HL-60 (cell line): ENCODE measurements around the gene SLC17A9.

Experiments used
- CTCF ChIP-seq: IDR thresholded peaks from one replicate; pipeline ENCODE4 v1.5.1; 2011; ENCODE audit warnings: low read length, control low read depth, inconsistent platforms; ENCODE audit not compliant: insufficient read depth
- GABPA ChIP-seq: IDR thresholded peaks from 2 replicates; pipeline ENCODE4 v1.6.1; 2012; ENCODE audit warnings: low read depth
- POLR2AphosphoS5 ChIP-seq: IDR thresholded peaks from 2 replicates; pipeline ENCODE4 v1.6.1; 2012; ENCODE audit warnings: low read depth

- TF ChIP-seq CTCF (no peak), POLR2AphosphoS5 (no peak), GABPA (no peak)
Observed at GRCh38 chr20:62999580-62999979, 47.1 kb downstream of the SLC17A9 start.
